SH-SY5Y (cell line): ENCODE data around the gene AHNAK.

Experiments
- GATA2 ChIP-seq: IDR thresholded peaks from 2 replicates; pipeline ENCODE4 v1.6.1; 2011; ENCODE audit warnings: mild to moderate bottlenecking, low read depth, low read length
- GATA3 ChIP-seq: IDR thresholded peaks from 2 replicates; pipeline ENCODE4 v1.6.1; 2011; ENCODE audit warnings: low read depth, mild to moderate bottlenecking, low read length, moderate library complexity

DNA sequence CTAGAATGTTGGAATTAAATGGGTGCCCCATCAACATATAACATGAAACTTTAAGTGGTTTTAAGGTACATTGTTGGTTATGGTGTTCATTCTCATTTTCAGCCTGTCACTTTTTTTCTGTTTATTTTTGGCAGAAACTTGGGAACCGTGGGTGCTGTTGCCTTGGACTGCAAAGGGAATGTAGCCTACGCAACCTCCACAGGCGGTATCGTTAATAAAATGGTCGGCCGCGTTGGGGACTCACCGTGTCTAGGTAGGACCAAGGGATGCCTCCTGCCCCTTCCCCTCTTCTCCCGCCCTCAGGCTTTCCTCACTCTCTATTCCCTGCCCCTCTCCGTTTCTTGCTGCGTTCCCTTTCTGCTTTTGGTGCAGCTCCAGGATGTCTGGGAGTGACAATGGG, 157.6 kb downstream of the AHNAK start:
- TF ChIP-seq GATA2 (no peak), GATA3 (no peak)
